ENCODE results near the gene WFIKKN1. TPM values are rescaled to one million over a fixed set of nuclear protein-coding genes. Genes with fewer than 3 reads are reported as not detected.
A peak's percentile ranks its signal among the peaks of the same experiment; 100 is the strongest.

Gene WFIKKN1
- total RNA-seq, 1 donor from 2014 or later, result not detected

DNA sequence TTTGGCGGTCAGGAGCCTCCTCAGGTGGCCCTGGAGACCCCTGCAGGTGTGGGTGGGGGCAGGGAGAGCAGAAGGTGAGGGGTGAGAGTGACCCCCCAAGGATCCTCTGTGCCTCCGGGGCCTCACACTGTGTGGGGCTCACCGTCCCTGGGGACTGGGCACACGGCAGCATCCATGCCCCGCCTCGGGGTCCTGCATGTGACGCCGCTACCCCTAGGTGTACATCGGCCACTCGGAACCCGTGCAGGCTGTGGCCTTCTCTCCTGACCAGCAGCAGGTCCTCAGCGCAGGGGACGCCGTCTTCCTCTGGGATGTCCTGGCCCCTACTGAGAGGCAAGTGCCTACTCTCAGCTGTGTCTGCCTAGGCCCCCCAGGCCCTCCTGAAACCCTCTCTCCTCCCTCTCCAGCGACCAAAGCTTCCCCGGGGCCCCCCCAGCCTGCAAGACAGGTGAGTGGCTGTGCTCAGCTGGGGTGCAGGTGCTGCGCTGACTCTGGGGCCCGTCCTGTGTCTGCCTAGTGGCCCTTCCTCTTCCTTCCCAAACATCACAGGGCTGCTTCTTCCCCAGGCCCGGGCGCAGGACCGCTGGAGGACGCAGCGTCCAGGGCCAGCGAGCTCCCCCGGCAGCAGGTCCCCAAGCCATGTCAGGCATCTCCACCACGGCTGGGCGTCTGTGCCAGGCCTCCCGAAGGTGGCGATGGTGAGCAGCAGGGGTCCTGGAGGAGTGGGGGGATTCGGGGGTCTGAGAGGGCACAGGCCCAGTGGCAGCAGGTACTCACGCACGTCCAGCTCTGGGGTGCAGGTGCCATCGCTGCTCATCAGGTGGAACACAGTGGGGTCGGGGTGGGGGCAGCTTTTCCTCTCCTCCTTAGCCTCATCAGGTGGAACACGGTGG, 28.1 kb downstream of the WFIKKN1 start:
- no peak overlapping the region for H3K4me3 ChIP-seq (ENCODE audit: low read depth, low read length)
- TF ChIP-seq, protein P1, sequence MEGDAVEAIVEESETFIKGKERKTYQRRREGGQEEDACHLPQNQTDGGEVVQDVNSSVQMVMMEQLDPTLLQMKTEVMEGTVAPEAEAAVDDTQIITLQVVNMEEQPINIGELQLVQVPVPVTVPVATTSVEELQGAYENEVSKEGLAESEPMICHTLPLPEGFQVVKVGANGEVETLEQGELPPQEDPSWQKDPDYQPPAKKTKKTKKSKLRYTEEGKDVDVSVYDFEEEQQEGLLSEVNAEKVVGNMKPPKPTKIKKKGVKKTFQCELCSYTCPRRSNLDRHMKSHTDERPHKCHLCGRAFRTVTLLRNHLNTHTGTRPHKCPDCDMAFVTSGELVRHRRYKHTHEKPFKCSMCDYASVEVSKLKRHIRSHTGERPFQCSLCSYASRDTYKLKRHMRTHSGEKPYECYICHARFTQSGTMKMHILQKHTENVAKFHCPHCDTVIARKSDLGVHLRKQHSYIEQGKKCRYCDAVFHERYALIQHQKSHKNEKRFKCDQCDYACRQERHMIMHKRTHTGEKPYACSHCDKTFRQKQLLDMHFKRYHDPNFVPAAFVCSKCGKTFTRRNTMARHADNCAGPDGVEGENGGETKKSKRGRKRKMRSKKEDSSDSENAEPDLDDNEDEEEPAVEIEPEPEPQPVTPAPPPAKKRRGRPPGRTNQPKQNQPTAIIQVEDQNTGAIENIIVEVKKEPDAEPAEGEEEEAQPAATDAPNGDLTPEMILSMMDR (IDR thresholded peaks at IDR 0.05; ENCODE audit: insufficient read depth, low read length, severe bottlenecking), result no peak
- H3K36me3 ChIP-seq (ENCODE audit: control insufficient read depth, insufficient read depth, low read length), result peaks cover 11% of the 10 kb centered on the region
- DNase-seq (ENCODE audit: low read depth) (no peak), FAIRE-seq (no peak)
- no peaks in the 10 kb centered on the region for H3K27me3 ChIP-seq (ENCODE audit: control insufficient read depth, insufficient read depth, low read length)

DNA sequence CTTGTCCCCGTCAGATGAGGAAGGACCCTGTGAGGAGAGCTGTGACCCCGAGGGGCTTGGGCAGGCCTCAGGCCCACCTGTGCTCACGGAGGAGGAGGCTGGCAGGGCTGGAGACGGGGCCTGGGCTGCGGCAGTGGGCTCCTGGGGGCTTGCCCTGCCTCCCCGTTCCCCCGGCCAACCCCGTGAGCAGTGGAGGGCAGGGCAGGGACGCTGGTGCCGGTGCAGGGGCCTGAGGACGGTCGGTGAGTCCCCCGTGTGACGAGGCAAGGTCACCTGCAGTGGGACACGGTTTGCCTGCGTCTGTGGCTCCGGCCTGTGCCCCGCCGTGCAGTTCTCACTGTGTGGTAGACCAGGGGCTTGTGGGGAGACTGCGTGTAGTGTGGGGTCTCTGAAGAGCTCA, 28.8 kb downstream of the WFIKKN1 start:
- Histone ChIP-seq H3K4me3 (ENCODE audit: low read depth, low read length) (no peak overlapping the region), H3K27me3 (ENCODE audit: control insufficient read depth, insufficient read depth, low read length) (no peaks in the 10 kb centered on the region), H3K36me3 (ENCODE audit: control insufficient read depth, insufficient read depth, low read length) (peaks cover 11% of the 10 kb centered on the region)
- FAIRE-seq (no peak), DNase-seq (ENCODE audit: low read depth) (no peak)
- TF ChIP-seq, protein P1 (IDR thresholded peaks at IDR 0.05; ENCODE audit: insufficient read depth, low read length, severe bottlenecking), result no peak

DNA sequence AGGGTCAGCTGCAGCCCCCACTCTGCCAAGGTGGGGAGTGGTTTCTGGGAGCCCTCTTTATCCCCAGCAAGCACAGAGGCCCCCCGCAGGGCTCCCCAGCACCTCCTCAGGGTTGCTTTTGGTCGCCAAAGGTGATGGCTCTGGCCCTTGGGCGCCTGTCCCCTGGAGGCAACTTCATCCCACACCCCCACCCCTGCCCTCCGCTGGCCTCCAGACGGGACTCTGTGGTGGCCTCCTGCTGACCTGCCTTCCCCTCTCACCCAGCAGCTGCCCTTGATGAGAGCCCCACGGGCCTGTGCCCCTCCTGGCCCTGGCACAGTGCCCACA, 29.3 kb downstream of the WFIKKN1 start:
- no peak for FAIRE-seq
- TF ChIP-seq, protein P1 (IDR thresholded peaks at IDR 0.05; ENCODE audit: insufficient read depth, low read length, severe bottlenecking), result no peak
- H3K27me3 ChIP-seq (ENCODE audit: control insufficient read depth, insufficient read depth, low read length), result no peaks in the 10 kb centered on the region
- H3K36me3 ChIP-seq (ENCODE audit: control insufficient read depth, insufficient read depth, low read length), result peaks cover 11% of the 10 kb centered on the region
- DNase-seq (ENCODE audit: low read depth), result no peak
- no peak overlapping the region for H3K4me3 ChIP-seq (ENCODE audit: low read depth, low read length)

DNA sequence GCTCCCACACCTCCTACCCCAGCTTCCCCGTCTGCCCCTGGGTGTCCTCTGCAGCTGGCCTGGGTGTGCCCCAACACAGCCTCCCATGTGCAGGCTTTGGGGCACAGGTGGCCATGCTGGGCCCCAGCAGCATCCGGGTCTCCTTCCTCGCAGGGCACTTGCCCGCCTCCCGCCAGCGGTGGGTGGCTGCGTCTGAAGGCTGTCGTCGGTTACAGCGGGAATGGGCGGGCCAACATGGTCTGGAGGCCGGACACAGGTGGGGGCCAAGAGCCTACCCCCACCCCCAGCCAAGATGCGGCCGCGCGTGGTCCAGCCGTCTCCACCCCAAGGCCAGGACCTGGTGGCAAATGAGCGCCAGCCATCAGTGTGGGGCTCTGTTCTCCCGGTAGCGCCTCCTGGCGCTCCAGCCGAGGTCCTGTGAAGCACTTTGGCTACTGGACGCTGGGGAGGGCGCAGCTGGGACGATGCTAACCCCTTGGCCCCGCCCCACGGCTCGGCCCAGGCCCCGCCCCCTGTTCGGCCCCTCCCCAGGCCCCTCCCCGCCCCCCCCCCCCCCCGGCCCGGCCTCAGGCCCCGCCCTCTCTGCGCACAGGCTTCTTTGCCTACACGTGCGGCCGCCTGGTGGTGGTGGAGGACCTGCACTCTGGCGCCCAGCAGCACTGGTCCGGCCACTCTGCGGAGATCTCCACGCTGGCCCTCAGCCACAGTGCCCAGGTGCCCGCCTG, 29.8 kb downstream of the WFIKKN1 start:
- no peak for FAIRE-seq
- H3K4me3 ChIP-seq (ENCODE audit: low read depth, low read length), result no peak overlapping the region
- TF ChIP-seq, protein P1 (IDR thresholded peaks at IDR 0.05; ENCODE audit: insufficient read depth, low read length, severe bottlenecking), result peak; percentile 69
- peaks cover 8% of the 10 kb centered on the region for H3K36me3 ChIP-seq (ENCODE audit: control insufficient read depth, insufficient read depth, low read length)
- H3K27me3 ChIP-seq (ENCODE audit: control insufficient read depth, insufficient read depth, low read length), result no peaks in the 10 kb centered on the region
- DNase-seq (ENCODE audit: low read depth), result peak; percentile 65

DNA sequence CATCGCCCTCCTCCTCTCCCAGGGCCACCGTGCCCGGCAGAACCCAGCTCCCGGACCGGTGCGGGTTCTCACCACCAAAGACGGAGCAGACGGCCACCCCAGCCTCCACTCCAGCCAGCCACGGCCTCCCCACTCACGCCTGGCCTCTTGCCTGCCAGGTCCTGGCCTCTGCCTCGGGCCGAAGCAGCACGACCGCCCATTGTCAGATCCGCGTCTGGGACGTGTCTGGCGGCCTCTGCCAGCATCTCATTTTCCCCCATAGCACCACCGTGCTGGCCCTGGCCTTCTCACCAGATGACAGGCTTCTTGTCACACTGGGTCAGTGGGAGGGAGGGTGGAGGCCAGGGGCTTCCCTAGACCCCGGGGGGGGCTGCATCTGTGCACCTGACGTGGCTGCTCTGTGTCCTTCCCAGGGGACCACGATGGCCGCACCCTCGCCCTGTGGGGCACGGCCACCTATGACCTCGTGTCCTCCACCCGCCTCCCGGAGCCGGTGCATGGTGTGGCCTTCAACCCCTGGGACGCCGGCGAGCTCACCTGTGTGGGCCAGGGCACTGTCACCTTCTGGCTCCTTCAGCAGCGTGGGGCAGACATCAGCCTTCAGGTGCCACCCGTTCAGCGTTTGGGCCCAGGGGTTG, 30.5 kb downstream of the WFIKKN1 start:
- no peak overlapping the region for H3K4me3 ChIP-seq (ENCODE audit: low read depth, low read length)
- peaks cover 8% of the 10 kb centered on the region for H3K36me3 ChIP-seq (ENCODE audit: control insufficient read depth, insufficient read depth, low read length)
- FAIRE-seq, result no peak
- no peaks in the 10 kb centered on the region for H3K27me3 ChIP-seq (ENCODE audit: control insufficient read depth, insufficient read depth, low read length)
- DNase-seq (ENCODE audit: low read depth), result no peak
- TF ChIP-seq, protein P1 (IDR thresholded peaks at IDR 0.05; ENCODE audit: insufficient read depth, low read length, severe bottlenecking), result no peak

Measured in bronchial epithelial cell (primary cell).